ENCODE data around the gene GUCY1A2. TPM values are rescaled to one million over a fixed set of nuclear protein-coding genes. Genes with fewer than 3 reads are reported as not detected.

GUCY1A2 gene
- total and polyA plus RNA-seq, 9 donors = 3.1 to 14.3 (median 6.9) TPM

- WGBS (ENCODE audit: insufficient coverage) = no CpG with 5 or more reads among the region's 2 CpGs
- Histone ChIP-seq H3K36me3 (ENCODE audit: control insufficient read depth, insufficient read depth, low read length) (no peaks in the 10 kb centered on the region), H3K27ac (ENCODE audit: low read length) (no peak overlapping the region), H3K4me1 (ENCODE audit: control insufficient read depth, insufficient read depth, low read length) (no peaks in the 10 kb centered on the region), H3K4me3 (ENCODE audit: low read length) (no peak overlapping the region), H3K9me3 (replicated peaks; ENCODE audit: control insufficient read depth, low read depth, low read length) (no peaks in the 10 kb centered on the region), H3K27me3 (ENCODE audit: control insufficient read depth, insufficient read depth, low read length) (no peaks in the 10 kb centered on the region)
- peak; percentile 6 for DNase-seq
These were observed 252.6 kb downstream of the GUCY1A2 start for GRCh38 chr11:106765469-106766258.

- WGBS (ENCODE audit: insufficient coverage) = no CpG with 5 or more reads among the region's 3 CpGs
- peak; percentile 57 for DNase-seq
These were observed 254.8 kb downstream of the GUCY1A2 start for GRCh38 chr11:106763501-106763900.

GRCh38 chr11:106761745-106762144, 256.5 kb downstream of the GUCY1A2 start:
- H3K4me3 ChIP-seq (ENCODE audit: low read length) = no peak overlapping the region
- H3K4me1 ChIP-seq (ENCODE audit: control insufficient read depth, insufficient read depth, low read length) = no peaks in the 10 kb centered on the region
- no peaks in the 10 kb centered on the region for H3K9me3 ChIP-seq (replicated peaks; ENCODE audit: control insufficient read depth, low read depth, low read length)
- no peaks in the 10 kb centered on the region for H3K36me3 ChIP-seq (ENCODE audit: control insufficient read depth, insufficient read depth, low read length)
- no peak overlapping the region for H3K27ac ChIP-seq (ENCODE audit: low read length)
- no CpG with 5 or more reads among the region's 1 CpG for WGBS (ENCODE audit: insufficient coverage)
- no peaks in the 10 kb centered on the region for H3K27me3 ChIP-seq (ENCODE audit: control insufficient read depth, insufficient read depth, low read length)
- DNase-seq = no peak

More at GRCh38 chr11:106763501-106763900, 254.8 kb downstream of the GUCY1A2 start:
- H3K27me3 ChIP-seq (ENCODE audit: control insufficient read depth, insufficient read depth, low read length) = no peaks in the 10 kb centered on the region
- H3K4me1 ChIP-seq (ENCODE audit: control insufficient read depth, insufficient read depth, low read length) = no peaks in the 10 kb centered on the region
- no peak overlapping the region for H3K27ac ChIP-seq (ENCODE audit: low read length)
- H3K9me3 ChIP-seq (replicated peaks; ENCODE audit: control insufficient read depth, low read depth, low read length) = no peaks in the 10 kb centered on the region
- no peaks in the 10 kb centered on the region for H3K36me3 ChIP-seq (ENCODE audit: control insufficient read depth, insufficient read depth, low read length)
- no peak overlapping the region for H3K4me3 ChIP-seq (ENCODE audit: low read length)

- Histone ChIP-seq H3K36me3 (ENCODE audit: control insufficient read depth, insufficient read depth, low read length) (no peaks in the 10 kb centered on the region), H3K27me3 (ENCODE audit: control insufficient read depth, insufficient read depth, low read length) (no peaks in the 10 kb centered on the region), H3K4me1 (ENCODE audit: control insufficient read depth, insufficient read depth, low read length) (no peaks in the 10 kb centered on the region), H3K4me3 (ENCODE audit: low read length) (no peak overlapping the region), H3K9me3 (replicated peaks; ENCODE audit: control insufficient read depth, low read depth, low read length) (no peaks in the 10 kb centered on the region), H3K27ac (ENCODE audit: low read length) (no peak overlapping the region)
- DNase-seq = no peak
- WGBS (ENCODE audit: insufficient coverage) = 38% methylated on average over 1 of the region's 1 CpG
These were observed 257.0 kb downstream of the GUCY1A2 start for GRCh38 chr11:106761240-106761639.

GRCh38 chr11:106748059-106748458, 270.2 kb downstream of the GUCY1A2 start:
- Histone ChIP-seq H3K4me1 (ENCODE audit: control insufficient read depth, insufficient read depth, low read length) (no peaks in the 10 kb centered on the region), H3K36me3 (ENCODE audit: control insufficient read depth, insufficient read depth, low read length) (no peaks in the 10 kb centered on the region), H3K4me3 (ENCODE audit: low read length) (no peak overlapping the region), H3K27me3 (ENCODE audit: control insufficient read depth, insufficient read depth, low read length) (no peaks in the 10 kb centered on the region), H3K27ac (ENCODE audit: low read length) (no peak overlapping the region), H3K9me3 (replicated peaks; ENCODE audit: control insufficient read depth, low read depth, low read length) (no peaks in the 10 kb centered on the region)
- DNase-seq = no peak
- no CpG with 5 or more reads among the region's 1 CpG for WGBS (ENCODE audit: insufficient coverage)

- Histone ChIP-seq H3K36me3 (ENCODE audit: control insufficient read depth, insufficient read depth, low read length) (no peaks in the 10 kb centered on the region), H3K9me3 (replicated peaks; ENCODE audit: control insufficient read depth, low read depth, low read length) (no peaks in the 10 kb centered on the region), H3K4me1 (ENCODE audit: control insufficient read depth, insufficient read depth, low read length) (no peaks in the 10 kb centered on the region), H3K4me3 (ENCODE audit: low read length) (no peak overlapping the region), H3K27ac (ENCODE audit: low read length) (no peak overlapping the region), H3K27me3 (ENCODE audit: control insufficient read depth, insufficient read depth, low read length) (no peaks in the 10 kb centered on the region)
- WGBS (ENCODE audit: insufficient coverage) = no CpG with 5 or more reads among the region's 1 CpG
- DNase-seq = no peak
These were observed 272.3 kb downstream of the GUCY1A2 start for GRCh38 chr11:106745941-106746340.

- H3K27ac ChIP-seq (ENCODE audit: low read length) = no peak overlapping the region
- H3K4me3 ChIP-seq (ENCODE audit: low read length) = no peak overlapping the region
- peaks cover 5% of the 10 kb centered on the region for H3K9me3 ChIP-seq (replicated peaks; ENCODE audit: control insufficient read depth, low read depth, low read length)
- no peaks in the 10 kb centered on the region for H3K4me1 ChIP-seq (ENCODE audit: control insufficient read depth, insufficient read depth, low read length)
- H3K36me3 ChIP-seq (ENCODE audit: control insufficient read depth, insufficient read depth, low read length) = no peaks in the 10 kb centered on the region
- peak; percentile 42 for DNase-seq
- H3K27me3 ChIP-seq (ENCODE audit: control insufficient read depth, insufficient read depth, low read length) = no peaks in the 10 kb centered on the region
- WGBS (ENCODE audit: insufficient coverage) = 38% methylated on average over 4 of the region's 4 CpGs
These were observed 284.6 kb downstream of the GUCY1A2 start for GRCh38 chr11:106733635-106734034.

- H3K27me3 ChIP-seq (ENCODE audit: control insufficient read depth, insufficient read depth, low read length) = no peaks in the 10 kb centered on the region
- no peaks in the 10 kb centered on the region for H3K36me3 ChIP-seq (ENCODE audit: control insufficient read depth, insufficient read depth, low read length)
- no peak overlapping the region for H3K4me3 ChIP-seq (ENCODE audit: low read length)
- no peaks in the 10 kb centered on the region for H3K9me3 ChIP-seq (replicated peaks; ENCODE audit: control insufficient read depth, low read depth, low read length)
- DNase-seq = no peak
- no peaks in the 10 kb centered on the region for H3K4me1 ChIP-seq (ENCODE audit: control insufficient read depth, insufficient read depth, low read length)
- H3K27ac ChIP-seq (ENCODE audit: low read length) = no peak overlapping the region
These were observed 289.4 kb downstream of the GUCY1A2 start for GRCh38 chr11:106728859-106729258.

- DNase-seq = no peak
- H3K4me3 ChIP-seq (ENCODE audit: low read length) = no peak overlapping the region
- no peaks in the 10 kb centered on the region for H3K27me3 ChIP-seq (ENCODE audit: control insufficient read depth, insufficient read depth, low read length)
- H3K27ac ChIP-seq (ENCODE audit: low read length) = no peak overlapping the region
- H3K9me3 ChIP-seq (replicated peaks; ENCODE audit: control insufficient read depth, low read depth, low read length) = no peaks in the 10 kb centered on the region
- H3K36me3 ChIP-seq (ENCODE audit: control insufficient read depth, insufficient read depth, low read length) = no peaks in the 10 kb centered on the region
- no CpG with 5 or more reads among the region's 1 CpG for WGBS (ENCODE audit: insufficient coverage)
- H3K4me1 ChIP-seq (ENCODE audit: control insufficient read depth, insufficient read depth, low read length) = no peaks in the 10 kb centered on the region
These were observed 289.9 kb downstream of the GUCY1A2 start for GRCh38 chr11:106728379-106728778.

- no peak overlapping the region for H3K27ac ChIP-seq (ENCODE audit: low read length)
- no peak overlapping the region for H3K4me3 ChIP-seq (ENCODE audit: low read length)
- no peaks in the 10 kb centered on the region for H3K4me1 ChIP-seq (ENCODE audit: control insufficient read depth, insufficient read depth, low read length)
- DNase-seq = no peak
- WGBS (ENCODE audit: insufficient coverage) = no CpG with 5 or more reads among the region's 1 CpG
- H3K36me3 ChIP-seq (ENCODE audit: control insufficient read depth, insufficient read depth, low read length) = no peaks in the 10 kb centered on the region
- H3K9me3 ChIP-seq (replicated peaks; ENCODE audit: control insufficient read depth, low read depth, low read length) = no peaks in the 10 kb centered on the region
- H3K27me3 ChIP-seq (ENCODE audit: control insufficient read depth, insufficient read depth, low read length) = no peaks in the 10 kb centered on the region
These were observed 291.0 kb downstream of the GUCY1A2 start for GRCh38 chr11:106727256-106727655.
